SH-SY5Y (cell line): ENCODE results near the gene PDHB.

ENCODE experiments used
- GATA2 ChIP-seq: IDR thresholded peaks from 2 replicates; pipeline ENCODE4 v1.6.1; 2011; ENCODE audit warnings: mild to moderate bottlenecking, low read depth, low read length
- GATA3 ChIP-seq: IDR thresholded peaks from 2 replicates; pipeline ENCODE4 v1.6.1; 2011; ENCODE audit warnings: low read depth, mild to moderate bottlenecking, low read length, moderate library complexity

GRCh38 chr3:58414538-58415197 lies 19.0 kb downstream of the PDHB start:
- TF ChIP-seq GATA2 (no peak), GATA3 (no peak)
